Panc1 (cell line): ENCODE measurements around the gene CHRM1. TPM values are rescaled to one million over a fixed set of nuclear protein-coding genes. Genes with fewer than 3 reads are reported as not detected.

Experiments used
- ATAC-seq: fragments of 200-7000 bp; cut with Tn5 transposase; 2 replicates; pipeline ENCODE4 v1.9.1; 2020; ENCODE audit warnings: mild to moderate bottlenecking, moderate library complexity
- BruUV-seq: library from RNA; stranded (reverse); fragments of 400-500 nt; replicated peaks from 2 replicates; lab custom pipeline; 2021; lab: Mats Ljungman, UMichigan
- CTCF ChIA-PET: fragments of 300-600 bp; sonication (Branson Sonifier 250); formaldehyde crosslinking; loops from one replicate; lab custom pipeline; 2022; ENCODE audit warnings: antibody characterized with exemption; lab: Charles Lee
- POLR2A ChIA-PET: fragments of 300-600 bp; sonication (Branson Sonifier 250); formaldehyde crosslinking; loops from one replicate; lab custom pipeline; 2022; ENCODE audit warnings: antibody characterized with exemption; lab: Charles Lee
- DNase-seq: peaks from one replicate; pipeline ENCODE4 v3.0.0-alpha.2; 2010; ENCODE audit warnings: low read depth, low spot score
- H3K27ac ChIP-seq: 2 replicates; pipeline ENCODE4 v1.5.1; 2011; ENCODE audit warnings: mild to moderate bottlenecking, low read length, inconsistent platforms
- H3K27me3 ChIP-seq: fragments of 200-500 bp; sonication (Bioruptor generic); 2 replicates; pipeline ENCODE4 v1.6.0; 2014; ENCODE audit warnings: low read length, inconsistent platforms; ENCODE audit not compliant: control insufficient read depth, insufficient read depth
- H3K36me3 ChIP-seq: fragments of 200-500 bp; sonication (Bioruptor generic); 2 replicates; pipeline ENCODE4 v1.5.1; 2014; ENCODE audit warnings: inconsistent platforms, mild to moderate bottlenecking, low read length, moderate library complexity; ENCODE audit not compliant: control insufficient read depth, insufficient read depth
- H3K4me1 ChIP-seq: 2 replicates; pipeline ENCODE4 v1.5.1; 2011; ENCODE audit warnings: inconsistent platforms, mild to moderate bottlenecking, low read length, moderate library complexity; ENCODE audit not compliant: control insufficient read depth, insufficient read depth
- H3K4me3 ChIP-seq, 2 experiments: 2 replicates each; pipeline ENCODE4 v1.5.1; 2011 to 2012; ENCODE audit warnings: low read depth in 2 of 2, low read length in 2 of 2, mild to moderate bottlenecking in 2 of 2, inconsistent platforms in 1 of 2, moderate library complexity in 1 of 2
- H3K9me3 ChIP-seq: fragments of 200-500 bp; sonication (Bioruptor generic); 2 replicates; pipeline ENCODE4 v1.5.1; 2014; ENCODE audit warnings: low read depth, mild to moderate bottlenecking, inconsistent platforms, low read length, moderate library complexity; ENCODE audit not compliant: control insufficient read depth, insufficient read depth
- POLR2AphosphoS5 ChIP-seq: IDR thresholded peaks from 2 replicates; pipeline ENCODE4 v1.6.1; 2012; ENCODE audit warnings: mild to moderate bottlenecking, low read depth, low read length, moderate library complexity
- SIN3A ChIP-seq: IDR thresholded peaks from 2 replicates; pipeline ENCODE4 v1.6.1; 2012; ENCODE audit warnings: low read depth, mild to moderate bottlenecking, low read length, moderate library complexity, borderline replicate concordance; ENCODE audit not compliant: insufficient read depth
- TCF7L2 ChIP-seq: IDR thresholded peaks from 2 replicates; pipeline ENCODE4 v1.6.1; 2011; ENCODE audit warnings: mild to moderate bottlenecking, low read depth, low read length, inconsistent platforms
- in situ Hi-C: cut with HindIII; loops from 2 replicates; pipeline ENCODE4 v1.10.0; 2016; ENCODE audit warnings: low sequenced_read_pairs, low pct_unique_long_range_greater_than_20kb
- intact Hi-C: fragments of 100-400 bp; cut with micrococcal nuclease; formaldehyde crosslinking; loops from one replicate; pipeline ENCODE4 v1.10.0; 2022; ENCODE audit not compliant: unreplicated experiment
- total RNA-seq: library from RNA; stranded (reverse); gene quantifications from one replicate; pipeline ENCODE4 v1.2.1, GENCODE V29; 2021; ENCODE audit not compliant: unreplicated experiment
- TF ChIP-seq, protein P1 (sequence below), 2 experiments: IDR thresholded peaks; 2 replicates each; pipeline ENCODE4 v1.6.1; 2011 to 2012; ENCODE audit warnings: low read depth in 2 of 2, control low read depth in 1 of 2, low read length in 1 of 2, mild to moderate bottlenecking in 1 of 2, moderate library complexity in 1 of 2; ENCODE audit not compliant: insufficient read depth in 1 of 2
- TF ChIP-seq, protein P2 (sequence below): fragments of 450-650 bp; IDR thresholded peaks from 2 replicates; pipeline ENCODE4 v1.5.1; 2017; ENCODE audit warnings: mild to moderate bottlenecking

The CHRM1 gene
- total RNA-seq, 1 experiment from 2014 or later, result not detected

DNA sequence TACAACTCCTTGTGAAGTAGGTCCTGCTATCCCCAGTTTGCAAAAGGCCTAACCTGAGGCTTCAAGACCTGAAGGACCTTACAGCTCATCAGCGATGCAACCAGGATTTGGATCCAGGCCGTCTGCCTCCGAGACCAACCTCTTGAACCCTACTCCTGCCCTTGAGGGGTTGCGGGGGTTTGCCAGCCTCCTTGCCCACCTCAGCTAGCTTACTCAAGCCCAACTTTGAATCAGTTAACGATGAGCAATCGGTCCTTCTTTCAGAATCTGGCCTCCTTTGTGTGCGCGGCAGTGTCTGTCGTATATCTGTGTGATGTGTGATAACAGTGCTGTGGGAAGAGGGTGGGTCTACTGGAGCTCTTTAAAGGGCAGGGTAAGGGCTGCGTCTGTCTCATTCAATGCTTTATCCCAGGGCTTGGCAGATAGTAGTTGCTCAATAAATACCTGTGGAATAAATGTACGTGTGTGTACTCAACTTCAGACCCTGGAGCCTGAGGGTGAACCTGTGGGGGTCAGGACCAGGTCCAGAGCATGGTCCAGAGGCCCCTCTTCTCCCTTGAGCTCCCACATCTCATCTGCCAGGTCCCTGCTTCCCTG is 3.2 kb downstream of the CHRM1 start:
- no peak for ATAC-seq
- H3K9me3 ChIP-seq, result no peaks in the 10 kb centered on the region
- H3K36me3 ChIP-seq, result no peaks in the 10 kb centered on the region
- POLR2A ChIA-PET, result no interaction called here
- H3K27me3 ChIP-seq, result 0 out of 2 replicates have a peak, but pooled peaks cover 2% of the 10 kb centered on the region
- CTCF ChIA-PET, result no interaction called here
- no peak overlapping the region for H3K4me3 ChIP-seq
- H3K4me1 ChIP-seq, result no peaks in the 10 kb centered on the region
- no peak for DNase-seq
- TF ChIP-seq TCF7L2 (no peak), SIN3A (no peak), POLR2AphosphoS5 (no peak)
- TF ChIP-seq, protein P1, sequence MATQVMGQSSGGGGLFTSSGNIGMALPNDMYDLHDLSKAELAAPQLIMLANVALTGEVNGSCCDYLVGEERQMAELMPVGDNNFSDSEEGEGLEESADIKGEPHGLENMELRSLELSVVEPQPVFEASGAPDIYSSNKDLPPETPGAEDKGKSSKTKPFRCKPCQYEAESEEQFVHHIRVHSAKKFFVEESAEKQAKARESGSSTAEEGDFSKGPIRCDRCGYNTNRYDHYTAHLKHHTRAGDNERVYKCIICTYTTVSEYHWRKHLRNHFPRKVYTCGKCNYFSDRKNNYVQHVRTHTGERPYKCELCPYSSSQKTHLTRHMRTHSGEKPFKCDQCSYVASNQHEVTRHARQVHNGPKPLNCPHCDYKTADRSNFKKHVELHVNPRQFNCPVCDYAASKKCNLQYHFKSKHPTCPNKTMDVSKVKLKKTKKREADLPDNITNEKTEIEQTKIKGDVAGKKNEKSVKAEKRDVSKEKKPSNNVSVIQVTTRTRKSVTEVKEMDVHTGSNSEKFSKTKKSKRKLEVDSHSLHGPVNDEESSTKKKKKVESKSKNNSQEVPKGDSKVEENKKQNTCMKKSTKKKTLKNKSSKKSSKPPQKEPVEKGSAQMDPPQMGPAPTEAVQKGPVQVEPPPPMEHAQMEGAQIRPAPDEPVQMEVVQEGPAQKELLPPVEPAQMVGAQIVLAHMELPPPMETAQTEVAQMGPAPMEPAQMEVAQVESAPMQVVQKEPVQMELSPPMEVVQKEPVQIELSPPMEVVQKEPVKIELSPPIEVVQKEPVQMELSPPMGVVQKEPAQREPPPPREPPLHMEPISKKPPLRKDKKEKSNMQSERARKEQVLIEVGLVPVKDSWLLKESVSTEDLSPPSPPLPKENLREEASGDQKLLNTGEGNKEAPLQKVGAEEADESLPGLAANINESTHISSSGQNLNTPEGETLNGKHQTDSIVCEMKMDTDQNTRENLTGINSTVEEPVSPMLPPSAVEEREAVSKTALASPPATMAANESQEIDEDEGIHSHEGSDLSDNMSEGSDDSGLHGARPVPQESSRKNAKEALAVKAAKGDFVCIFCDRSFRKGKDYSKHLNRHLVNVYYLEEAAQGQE (IDR thresholded peaks at IDR 0.05; ENCODE audit: insufficient read depth in 1 of 2, low read depth in 2 of 2, low read length in 1 of 2), result no peak
- TF ChIP-seq, protein P2, sequence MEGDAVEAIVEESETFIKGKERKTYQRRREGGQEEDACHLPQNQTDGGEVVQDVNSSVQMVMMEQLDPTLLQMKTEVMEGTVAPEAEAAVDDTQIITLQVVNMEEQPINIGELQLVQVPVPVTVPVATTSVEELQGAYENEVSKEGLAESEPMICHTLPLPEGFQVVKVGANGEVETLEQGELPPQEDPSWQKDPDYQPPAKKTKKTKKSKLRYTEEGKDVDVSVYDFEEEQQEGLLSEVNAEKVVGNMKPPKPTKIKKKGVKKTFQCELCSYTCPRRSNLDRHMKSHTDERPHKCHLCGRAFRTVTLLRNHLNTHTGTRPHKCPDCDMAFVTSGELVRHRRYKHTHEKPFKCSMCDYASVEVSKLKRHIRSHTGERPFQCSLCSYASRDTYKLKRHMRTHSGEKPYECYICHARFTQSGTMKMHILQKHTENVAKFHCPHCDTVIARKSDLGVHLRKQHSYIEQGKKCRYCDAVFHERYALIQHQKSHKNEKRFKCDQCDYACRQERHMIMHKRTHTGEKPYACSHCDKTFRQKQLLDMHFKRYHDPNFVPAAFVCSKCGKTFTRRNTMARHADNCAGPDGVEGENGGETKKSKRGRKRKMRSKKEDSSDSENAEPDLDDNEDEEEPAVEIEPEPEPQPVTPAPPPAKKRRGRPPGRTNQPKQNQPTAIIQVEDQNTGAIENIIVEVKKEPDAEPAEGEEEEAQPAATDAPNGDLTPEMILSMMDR, result no peak
- BruUV-seq, result no TSS peak
- in situ Hi-C loops (no loop called here), intact Hi-C loops (no loop called here)
- no peak overlapping the region for H3K27ac ChIP-seq

DNA sequence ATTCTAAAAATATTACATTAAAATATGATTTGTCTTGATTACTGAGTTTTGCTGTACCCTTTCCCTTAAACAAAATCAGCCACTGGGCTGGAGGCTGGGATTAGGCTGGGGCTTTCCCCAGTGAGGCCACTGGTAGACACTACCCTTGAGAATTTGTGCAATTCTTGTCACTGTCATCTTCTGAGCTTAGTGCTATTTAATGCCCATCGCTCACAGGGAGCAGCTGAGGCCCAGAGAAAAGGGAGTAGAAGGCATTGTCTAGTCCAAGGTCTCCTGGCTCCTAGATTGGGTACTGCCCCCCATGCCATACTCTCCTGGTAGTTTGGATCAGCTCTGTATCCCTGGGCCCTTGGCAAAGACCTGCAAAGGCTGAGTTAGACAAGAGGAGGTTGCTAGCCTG is 6.7 kb downstream of the CHRM1 start:
- H3K27me3 ChIP-seq, result no peaks in the 10 kb centered on the region
- in situ Hi-C loops (no loop called here), intact Hi-C loops (no loop called here)
- TF ChIP-seq TCF7L2, result no peak
- TF ChIP-seq, protein P2, result no peak
- TF ChIP-seq SIN3A, result no peak
- no peak for TF ChIP-seq POLR2AphosphoS5
- TF ChIP-seq, protein P1 (IDR thresholded peaks at IDR 0.05; ENCODE audit: insufficient read depth in 1 of 2, low read depth in 2 of 2, low read length in 1 of 2), result no peak
- no peaks in the 10 kb centered on the region for H3K4me1 ChIP-seq
- H3K9me3 ChIP-seq, result no peaks in the 10 kb centered on the region
- ChIA-PET CTCF (interaction anchor here (0.7 kb wide), 2 partner anchors 25 to 61 kb away, joined by 3 to 4 read pairs; no protein-coding TSS in a partner anchor), POLR2A (no interaction called here)
- no peaks in the 10 kb centered on the region for H3K36me3 ChIP-seq
- H3K4me3 ChIP-seq, result no peak overlapping the region
- H3K27ac ChIP-seq, result no peak overlapping the region
- DNase-seq, result no peak
- ATAC-seq, result no peak
- no TSS peak for BruUV-seq
